SK-N-SH (cell line): ENCODE data around the gene NCOA5. TPM values are rescaled to one million over a fixed set of nuclear protein-coding genes. Genes with fewer than 3 reads are reported as not detected.

Experiments
- CTCF ChIA-PET: fragments of 300-600, 350-600 bp; formaldehyde crosslinking; extraction: SDS; loops from one replicate; lab custom pipeline; 2021; lab: Yijun Ruan, JAX
- POLR2A ChIA-PET: fragments of 350-600 bp; sonication (Branson Sonifier 250); formaldehyde crosslinking; extraction: SDS; loops from one replicate; lab custom pipeline; 2020; ENCODE audit warnings: antibody characterized with exemption, inconsistent platforms; lab: Yijun Ruan, JAX
- DNase-seq: peaks from one replicate; pipeline ENCODE4 v3.0.0; 2012
- H2AFZ ChIP-seq: fragments of 200-600 bp; sonication (generic); 2 replicates; pipeline ENCODE4 v1.8.1; 2016; ENCODE audit warnings: antibody characterized with exemption, mild to moderate bottlenecking, low read depth
- H3F3A ChIP-seq: fragments of 200-600 bp; sonication (generic); replicated peaks from 2 replicates; pipeline ENCODE3; 2016; ENCODE audit warnings: antibody characterized with exemption, mild to moderate bottlenecking; ENCODE audit not compliant: insufficient read depth
- H3K27ac ChIP-seq, 2 experiments: fragments of 200-500 bp in 1 of 2; fragments of 200-600 bp in 1 of 2; sonication (Bioruptor generic) in 1 of 2; sonication (generic), shearing (Covaris generic) in 1 of 2; 2 replicates each; pipeline versions ENCODE4 v1.5.1 to v1.6.1; 2014 to 2016; ENCODE audit warnings: low read depth in 2 of 2, inconsistent platforms in 1 of 2, low read length in 1 of 2, mild to moderate bottlenecking in 1 of 2, mixed read lengths in 1 of 2
- H3K27me3 ChIP-seq: fragments of 200-600 bp; sonication (generic), shearing (Covaris generic); 2 replicates; pipeline ENCODE4 v1.6.1; 2016; ENCODE audit warnings: mixed run types; ENCODE audit not compliant: insufficient read depth
- H3K36me3 ChIP-seq, 2 experiments: fragments of 200-500 bp in 1 of 2; fragments of 200-600 bp in 1 of 2; sonication (Bioruptor generic) in 1 of 2; sonication (generic) in 1 of 2; replicated peaks in 1 of 2; 2 replicates each; pipeline versions ENCODE3 to v1.5.1; 2014 to 2016; ENCODE audit warnings: low read length in 1 of 2, mild to moderate bottlenecking in 1 of 2; ENCODE audit not compliant: insufficient read depth in 2 of 2, control insufficient read depth in 1 of 2
- H3K4me1 ChIP-seq, 2 experiments: fragments of 200-500 bp in 1 of 2; fragments of 200-600 bp in 1 of 2; sonication (Bioruptor generic) in 1 of 2; sonication (generic), shearing (Covaris generic) in 1 of 2; 2 replicates each; pipeline versions ENCODE4 v1.5.1 to v1.6.1; 2014 to 2016; ENCODE audit warnings: low read depth in 1 of 2, low read length in 1 of 2, mixed run types in 1 of 2; ENCODE audit not compliant: insufficient read depth in 2 of 2, control insufficient read depth in 1 of 2
- H3K4me2 ChIP-seq: fragments of 200-600 bp; sonication (generic), shearing (Covaris generic); 2 replicates; pipeline ENCODE4 v1.6.1; 2017; ENCODE audit warnings: mixed run types
- H3K4me3 ChIP-seq, 2 experiments: fragments of 200-500 bp in 1 of 2; fragments of 200-600 bp in 1 of 2; sonication (Bioruptor generic) in 1 of 2; sonication (generic), shearing (Covaris generic) in 1 of 2; 2 replicates each; pipeline versions ENCODE4 v1.5.1 to v1.8.1; 2014 to 2016; ENCODE audit warnings: low read depth in 2 of 2, inconsistent platforms in 1 of 2, low read length in 1 of 2, mild to moderate bottlenecking in 1 of 2, mixed read lengths in 1 of 2, moderate library complexity in 1 of 2
- H3K79me2 ChIP-seq: fragments of 200-600 bp; sonication (generic); 2 replicates; pipeline ENCODE4 v1.8.1; 2017; ENCODE audit warnings: mild to moderate bottlenecking; ENCODE audit not compliant: insufficient read depth
- H3K9ac ChIP-seq: fragments of 200-600 bp; sonication (generic); 2 replicates; pipeline ENCODE4 v1.6.1; 2017; ENCODE audit warnings: mixed run types
- H3K9me2 ChIP-seq: fragments of 200-600 bp; sonication (generic); 2 replicates; pipeline ENCODE4 v1.6.1; 2017; ENCODE audit warnings: mixed run types
- H3K9me3 ChIP-seq: fragments of 200-600 bp; sonication (generic); 2 replicates; pipeline ENCODE4 v1.6.1; 2017; ENCODE audit warnings: mixed run types, mild to moderate bottlenecking, moderate library complexity
- H4K20me1 ChIP-seq: fragments of 200-600 bp; sonication (generic); 2 replicates; pipeline ENCODE4 v1.6.1; 2017; ENCODE audit warnings: mild to moderate bottlenecking, mixed run types; ENCODE audit not compliant: insufficient read depth
- CHD2 ChIP-seq: fragments of 150-350 bp; IDR thresholded peaks from 2 replicates; pipeline ENCODE4 v1.6.1; 2018; ENCODE audit warnings: low read length; ENCODE audit not compliant: partially characterized antibody
- FOXM1 ChIP-seq: IDR thresholded peaks from 2 replicates; pipeline ENCODE4 v1.4.0; 2012; ENCODE audit warnings: low read depth, mild to moderate bottlenecking
- GATA2 ChIP-seq: sonication (generic); formaldehyde crosslinking; IDR thresholded peaks from 2 replicates; pipeline ENCODE4 v1.5.0; 2020; ENCODE audit warnings: mild to moderate bottlenecking, missing genetic modification reagents
- JUND ChIP-seq: IDR thresholded peaks from 2 replicates; pipeline ENCODE4 v1.4.0; 2012
- MEF2A ChIP-seq: IDR thresholded peaks from 2 replicates; pipeline ENCODE4 v1.4.0; 2012; ENCODE audit warnings: low read depth, borderline replicate concordance
- NRF1 ChIP-seq: IDR thresholded peaks from 2 replicates; pipeline ENCODE4 v1.6.1; 2012; ENCODE audit warnings: low read depth, mild to moderate bottlenecking, low read length
- RAD21 ChIP-seq: IDR thresholded peaks from 2 replicates; pipeline ENCODE4 v1.6.1; 2012; ENCODE audit warnings: mild to moderate bottlenecking, low read length
- RCOR1 ChIP-seq: fragments of 150-350 bp; IDR thresholded peaks from 2 replicates; pipeline ENCODE4 v1.6.1; 2017; ENCODE audit warnings: antibody characterized with exemption, low read length
- RXRA ChIP-seq: IDR thresholded peaks from 2 replicates; pipeline ENCODE4 v1.4.0; 2012; ENCODE audit warnings: low read depth, mild to moderate bottlenecking, borderline replicate concordance
- SIN3A ChIP-seq: IDR thresholded peaks from 2 replicates; pipeline ENCODE4 v1.6.1; 2012; ENCODE audit warnings: low read depth, mild to moderate bottlenecking, low read length, moderate library complexity, borderline replicate concordance
- SMC3 ChIP-seq: IDR thresholded peaks from 2 replicates; pipeline ENCODE4 v1.6.1; 2012; ENCODE audit warnings: low read depth, low read length, improper control_type of control experiment
- TCF12 ChIP-seq: IDR thresholded peaks from 2 replicates; pipeline ENCODE4 v1.4.0; 2012
- TEAD4 ChIP-seq: IDR thresholded peaks from 2 replicates; pipeline ENCODE4 v1.4.0; 2012; ENCODE audit warnings: mild to moderate bottlenecking, borderline replicate concordance; ENCODE audit not compliant: insufficient read depth
- WGBS: methylation state at CpG from one replicate; pipeline ENCODE4 v1.1.6; 2017; ENCODE audit warnings: low lambda C conversion rate; 5-methylcytosine and 5-hydroxymethylcytosine counted together
- polyA plus RNA-seq, 3 experiments: library from polyadenylated mRNA; depleted of rRNA; stranded (reverse); fragments of >200 nt; gene quantifications; 2 replicates each; pipeline ENCODE4 v1.2.3, GENCODE V29; 2012
- TF ChIP-seq, protein P1 (sequence below): IDR thresholded peaks from 2 replicates; pipeline ENCODE4 v1.4.0; 2012; ENCODE audit warnings: low read depth, borderline replicate concordance
- TF ChIP-seq, protein P2 (sequence below): fragments of 200-600 bp; sonication (generic); IDR thresholded peaks from 2 replicates; pipeline ENCODE4 v1.6.1; 2017; ENCODE audit warnings: antibody characterized with exemption, mild to moderate bottlenecking, moderate library complexity
- TF ChIP-seq, protein P3 (sequence below): IDR thresholded peaks from 2 replicates; pipeline ENCODE4 v1.4.0; 2012; ENCODE audit warnings: low read depth
- TF ChIP-seq, protein P4 (sequence below): IDR thresholded peaks from 2 replicates; pipeline ENCODE4; 2012
- TF ChIP-seq, protein P5 (sequence below): fragments of 150-350 bp; IDR thresholded peaks from 2 replicates; pipeline ENCODE4 v1.6.1; 2016; ENCODE audit warnings: mild to moderate bottlenecking, low read depth, low read length

The NCOA5 gene
- polyA plus RNA-seq, 1 of the 3 experiments (the other 2 are of a cell fraction) = 20.4 TPM

DNA sequence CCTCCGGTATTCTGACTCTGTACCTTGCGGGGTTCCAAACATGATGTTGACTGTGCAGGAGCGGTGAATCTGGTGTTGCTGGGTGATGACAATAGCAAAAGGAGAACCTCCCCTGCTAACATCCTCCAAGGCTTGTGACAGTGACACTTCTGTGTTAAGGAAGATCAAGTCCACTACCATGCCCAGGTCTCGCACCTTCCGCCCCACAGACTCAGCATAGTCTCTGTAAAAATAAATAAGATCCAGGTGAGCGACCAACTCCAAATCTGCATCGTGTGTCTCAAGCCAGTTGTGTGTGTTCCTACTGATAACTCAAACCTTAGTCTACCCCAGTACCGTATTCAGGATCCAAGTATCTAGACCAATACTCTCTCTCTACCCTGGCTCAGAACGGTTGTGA lies 24.8 kb downstream of the NCOA5 start:
- H2AFZ ChIP-seq = no peak overlapping the region
- H3F3A ChIP-seq = no peaks in the 10 kb centered on the region
- no peak for TF ChIP-seq TCF12
- TF ChIP-seq, protein P1, sequence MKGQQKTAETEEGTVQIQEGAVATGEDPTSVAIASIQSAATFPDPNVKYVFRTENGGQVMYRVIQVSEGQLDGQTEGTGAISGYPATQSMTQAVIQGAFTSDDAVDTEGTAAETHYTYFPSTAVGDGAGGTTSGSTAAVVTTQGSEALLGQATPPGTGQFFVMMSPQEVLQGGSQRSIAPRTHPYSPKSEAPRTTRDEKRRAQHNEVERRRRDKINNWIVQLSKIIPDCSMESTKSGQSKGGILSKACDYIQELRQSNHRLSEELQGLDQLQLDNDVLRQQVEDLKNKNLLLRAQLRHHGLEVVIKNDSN = no peak
- TF ChIP-seq CHD2 = no peak
- TF ChIP-seq RAD21 = no peak
- no peak for TF ChIP-seq MEF2A
- no peak for TF ChIP-seq NRF1
- no peak for TF ChIP-seq FOXM1
- TF ChIP-seq, protein P2, sequence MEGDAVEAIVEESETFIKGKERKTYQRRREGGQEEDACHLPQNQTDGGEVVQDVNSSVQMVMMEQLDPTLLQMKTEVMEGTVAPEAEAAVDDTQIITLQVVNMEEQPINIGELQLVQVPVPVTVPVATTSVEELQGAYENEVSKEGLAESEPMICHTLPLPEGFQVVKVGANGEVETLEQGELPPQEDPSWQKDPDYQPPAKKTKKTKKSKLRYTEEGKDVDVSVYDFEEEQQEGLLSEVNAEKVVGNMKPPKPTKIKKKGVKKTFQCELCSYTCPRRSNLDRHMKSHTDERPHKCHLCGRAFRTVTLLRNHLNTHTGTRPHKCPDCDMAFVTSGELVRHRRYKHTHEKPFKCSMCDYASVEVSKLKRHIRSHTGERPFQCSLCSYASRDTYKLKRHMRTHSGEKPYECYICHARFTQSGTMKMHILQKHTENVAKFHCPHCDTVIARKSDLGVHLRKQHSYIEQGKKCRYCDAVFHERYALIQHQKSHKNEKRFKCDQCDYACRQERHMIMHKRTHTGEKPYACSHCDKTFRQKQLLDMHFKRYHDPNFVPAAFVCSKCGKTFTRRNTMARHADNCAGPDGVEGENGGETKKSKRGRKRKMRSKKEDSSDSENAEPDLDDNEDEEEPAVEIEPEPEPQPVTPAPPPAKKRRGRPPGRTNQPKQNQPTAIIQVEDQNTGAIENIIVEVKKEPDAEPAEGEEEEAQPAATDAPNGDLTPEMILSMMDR = no peak
- TF ChIP-seq SMC3 = no peak
- TF ChIP-seq TEAD4 = no peak
- no peak for TF ChIP-seq JUND
- TF ChIP-seq RXRA = no peak
- TF ChIP-seq, protein P3, sequence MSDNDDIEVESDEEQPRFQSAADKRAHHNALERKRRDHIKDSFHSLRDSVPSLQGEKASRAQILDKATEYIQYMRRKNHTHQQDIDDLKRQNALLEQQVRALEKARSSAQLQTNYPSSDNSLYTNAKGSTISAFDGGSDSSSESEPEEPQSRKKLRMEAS = no peak
- TF ChIP-seq, protein P4, sequence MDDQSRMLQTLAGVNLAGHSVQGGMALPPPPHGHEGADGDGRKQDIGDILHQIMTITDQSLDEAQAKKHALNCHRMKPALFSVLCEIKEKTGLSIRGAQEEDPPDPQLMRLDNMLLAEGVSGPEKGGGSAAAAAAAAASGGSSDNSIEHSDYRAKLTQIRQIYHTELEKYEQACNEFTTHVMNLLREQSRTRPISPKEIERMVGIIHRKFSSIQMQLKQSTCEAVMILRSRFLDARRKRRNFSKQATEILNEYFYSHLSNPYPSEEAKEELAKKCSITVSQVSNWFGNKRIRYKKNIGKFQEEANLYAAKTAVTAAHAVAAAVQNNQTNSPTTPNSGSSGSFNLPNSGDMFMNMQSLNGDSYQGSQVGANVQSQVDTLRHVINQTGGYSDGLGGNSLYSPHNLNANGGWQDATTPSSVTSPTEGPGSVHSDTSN = no peak
- no peak for TF ChIP-seq GATA2 (CRISPR knock-in tag)
- TF ChIP-seq, protein P5, sequence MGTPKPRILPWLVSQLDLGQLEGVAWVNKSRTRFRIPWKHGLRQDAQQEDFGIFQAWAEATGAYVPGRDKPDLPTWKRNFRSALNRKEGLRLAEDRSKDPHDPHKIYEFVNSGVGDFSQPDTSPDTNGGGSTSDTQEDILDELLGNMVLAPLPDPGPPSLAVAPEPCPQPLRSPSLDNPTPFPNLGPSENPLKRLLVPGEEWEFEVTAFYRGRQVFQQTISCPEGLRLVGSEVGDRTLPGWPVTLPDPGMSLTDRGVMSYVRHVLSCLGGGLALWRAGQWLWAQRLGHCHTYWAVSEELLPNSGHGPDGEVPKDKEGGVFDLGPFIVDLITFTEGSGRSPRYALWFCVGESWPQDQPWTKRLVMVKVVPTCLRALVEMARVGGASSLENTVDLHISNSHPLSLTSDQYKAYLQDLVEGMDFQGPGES = no peak
- no peak for TF ChIP-seq RCOR1
- no peak for TF ChIP-seq SIN3A
- 93% methylated on average over 8 of the region's 9 CpGs for WGBS
- H3K9me2 ChIP-seq = no peaks in the 10 kb centered on the region
- no peak for DNase-seq
- peaks cover 10% of the 10 kb centered on the region for H3K79me2 ChIP-seq
- no peaks in the 10 kb centered on the region for H3K9me3 ChIP-seq
- H3K9ac ChIP-seq = no peak overlapping the region
- ChIA-PET CTCF (interaction anchor here (1.1 to 1.4 kb wide), 2 partner anchors 43 to 78 kb away, joined by 4 to 6 read pairs; no protein-coding TSS in a partner anchor), POLR2A (no interaction called here)
- H3K36me3 ChIP-seq = peaks cover 62 to 87% of the 10 kb centered on the region in 2 experiments
- no peak overlapping the region for H3K27ac ChIP-seq
- no peak overlapping the region for H3K4me2 ChIP-seq
- H4K20me1 ChIP-seq = peaks cover 22% of the 10 kb centered on the region
- H3K4me1 ChIP-seq = peaks cover 5 to 10% of the 10 kb centered on the region in 2 experiments; a peak in 2 of 4 replicates
- H3K27me3 ChIP-seq = no peaks in the 10 kb centered on the region
- H3K4me3 ChIP-seq = no peak overlapping the region
